H1 (cell line): ENCODE data around the gene FAM236A.
"Not testable (repeated sequence)": the region's sequence is repeated elsewhere in the genome, so short reads cannot be mapped to it uniquely, and the experiment has no call there.

Experiments used
- FOSL1 ChIP-seq: IDR thresholded peaks from 2 replicates; pipeline ENCODE4 v1.6.1; 2011; ENCODE audit warnings: mild to moderate bottlenecking, low read depth, low read length, moderate library complexity; ENCODE audit not compliant: insufficient read depth
- JUN ChIP-seq: IDR thresholded peaks from 2 replicates; pipeline ENCODE4 v1.6.1; 2011; ENCODE audit warnings: low read depth, mild to moderate bottlenecking, improper control_type of control experiment, low read length
- KDM5A ChIP-seq: fragments of 200-600 bp; IDR thresholded peaks from 2 replicates; pipeline ENCODE4 v1.7.1; 2012; ENCODE audit warnings: mild to moderate bottlenecking, low read length, inconsistent platforms, mixed read lengths
- RXRA ChIP-seq: IDR thresholded peaks from 2 replicates; pipeline ENCODE4 v1.6.1; 2011; ENCODE audit warnings: low read depth, mild to moderate bottlenecking, low read length, moderate library complexity; ENCODE audit not compliant: insufficient read depth
- TAF1 ChIP-seq: IDR thresholded peaks from 2 replicates; pipeline ENCODE4 v1.6.1; 2011; ENCODE audit warnings: mild to moderate bottlenecking, low read depth, low read length
- TEAD4 ChIP-seq: IDR thresholded peaks from 2 replicates; pipeline ENCODE4 v1.6.1; 2012; ENCODE audit warnings: low read depth, low read length, inconsistent platforms, mixed read lengths
- TF ChIP-seq, protein P1 (sequence below), 3 experiments: IDR thresholded peaks; 1 replicate in 2 of 3; 2 replicates in 1 of 3; pipeline versions ENCODE4 v1.5.1 to v1.6.1; 2011; ENCODE audit warnings: low read length in 3 of 3, mild to moderate bottlenecking in 3 of 3, inconsistent platforms in 2 of 3, low read depth in 1 of 3, moderate library complexity in 1 of 3; ENCODE audit not compliant: insufficient read depth in 1 of 3; ENCODE audit errors: control extremely low read depth in 1 of 3

DNA sequence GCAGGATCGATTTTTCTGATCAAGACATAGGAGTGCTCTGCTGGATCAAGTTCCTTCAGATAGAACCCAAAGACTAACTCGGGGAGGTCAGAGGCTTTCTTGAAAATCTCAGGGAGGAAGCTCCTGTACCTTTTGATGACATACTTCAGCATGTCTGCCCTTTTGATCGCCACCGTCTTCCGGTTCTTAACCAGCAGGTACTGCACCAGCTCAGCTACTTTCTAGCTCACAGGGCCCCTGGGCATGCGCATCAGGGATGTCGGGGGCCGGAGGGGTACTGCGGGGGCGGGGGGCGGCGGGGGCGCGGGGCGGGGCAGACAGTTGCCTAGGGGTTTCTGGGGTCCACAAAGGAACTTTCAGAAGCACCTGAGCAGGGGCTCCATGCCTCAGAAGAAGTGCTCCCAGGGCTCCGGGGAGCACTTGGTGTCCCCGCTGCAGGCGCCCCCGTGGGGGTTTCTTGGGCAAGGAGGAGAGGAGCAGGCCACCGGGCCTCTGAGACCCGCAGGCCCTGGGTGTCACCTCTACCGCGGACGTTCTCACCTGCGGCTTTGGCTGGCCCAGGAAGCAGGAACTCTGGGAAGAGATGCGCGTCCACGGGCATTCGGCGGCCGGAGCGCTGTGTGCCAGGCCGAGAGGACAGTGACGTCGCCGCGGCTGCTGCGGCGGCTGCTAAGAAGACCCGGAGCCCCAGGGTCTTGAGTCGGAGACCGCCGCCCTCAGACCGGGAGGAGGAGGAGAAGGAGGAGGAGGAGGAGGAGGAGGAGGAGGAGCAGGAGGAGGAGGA, 5.2 kb downstream of the FAM236A start:
- not testable (repeated sequence) for TF ChIP-seq JUN, TEAD4, TAF1, RXRA, KDM5A, FOSL1
- TF ChIP-seq, protein P1, sequence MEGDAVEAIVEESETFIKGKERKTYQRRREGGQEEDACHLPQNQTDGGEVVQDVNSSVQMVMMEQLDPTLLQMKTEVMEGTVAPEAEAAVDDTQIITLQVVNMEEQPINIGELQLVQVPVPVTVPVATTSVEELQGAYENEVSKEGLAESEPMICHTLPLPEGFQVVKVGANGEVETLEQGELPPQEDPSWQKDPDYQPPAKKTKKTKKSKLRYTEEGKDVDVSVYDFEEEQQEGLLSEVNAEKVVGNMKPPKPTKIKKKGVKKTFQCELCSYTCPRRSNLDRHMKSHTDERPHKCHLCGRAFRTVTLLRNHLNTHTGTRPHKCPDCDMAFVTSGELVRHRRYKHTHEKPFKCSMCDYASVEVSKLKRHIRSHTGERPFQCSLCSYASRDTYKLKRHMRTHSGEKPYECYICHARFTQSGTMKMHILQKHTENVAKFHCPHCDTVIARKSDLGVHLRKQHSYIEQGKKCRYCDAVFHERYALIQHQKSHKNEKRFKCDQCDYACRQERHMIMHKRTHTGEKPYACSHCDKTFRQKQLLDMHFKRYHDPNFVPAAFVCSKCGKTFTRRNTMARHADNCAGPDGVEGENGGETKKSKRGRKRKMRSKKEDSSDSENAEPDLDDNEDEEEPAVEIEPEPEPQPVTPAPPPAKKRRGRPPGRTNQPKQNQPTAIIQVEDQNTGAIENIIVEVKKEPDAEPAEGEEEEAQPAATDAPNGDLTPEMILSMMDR (IDR thresholded peaks at IDR 0.05; ENCODE audit: control extremely low read depth in 1 of 3, insufficient read depth in 1 of 3, low read depth in 1 of 3, low read length in 3 of 3) = not testable (repeated sequence)
